Fibroblast of the aortic adventitia (primary cell): ENCODE results near the gene PTPA. TPM values are rescaled to one million over a fixed set of nuclear protein-coding genes. Genes with fewer than 3 reads are reported as not detected.
"Not testable (repeated sequence)": the region's sequence is repeated elsewhere in the genome, so short reads cannot be mapped to it uniquely, and the experiment has no call there.

Experiments used
- DNase-seq: peaks from one replicate; pipeline ENCODE4 v3.0.0-alpha.2; 2010; ENCODE audit warnings: low read depth
- H3K4me3 ChIP-seq: 2 replicates; pipeline ENCODE4 v1.5.1; 2011; ENCODE audit warnings: low read depth, mild to moderate bottlenecking, control low read depth, low read length, moderate library complexity
- total RNA-seq: library from RNA; depleted of rRNA; stranded (reverse); fragments of >200 nt; gene quantifications from 2 replicates; pipeline ENCODE4 v1.2.3, GENCODE V29; 2012; ENCODE audit warnings: low replicate concordance
- TF ChIP-seq, protein P1 (sequence below): IDR thresholded peaks from 2 replicates; pipeline ENCODE4 v1.5.1; 2011; ENCODE audit warnings: mild to moderate bottlenecking, low read length, control low read depth, inconsistent platforms; ENCODE audit not compliant: insufficient read depth

The PTPA gene
- total RNA-seq, 1 donor, result 91.5 TPM

DNA sequence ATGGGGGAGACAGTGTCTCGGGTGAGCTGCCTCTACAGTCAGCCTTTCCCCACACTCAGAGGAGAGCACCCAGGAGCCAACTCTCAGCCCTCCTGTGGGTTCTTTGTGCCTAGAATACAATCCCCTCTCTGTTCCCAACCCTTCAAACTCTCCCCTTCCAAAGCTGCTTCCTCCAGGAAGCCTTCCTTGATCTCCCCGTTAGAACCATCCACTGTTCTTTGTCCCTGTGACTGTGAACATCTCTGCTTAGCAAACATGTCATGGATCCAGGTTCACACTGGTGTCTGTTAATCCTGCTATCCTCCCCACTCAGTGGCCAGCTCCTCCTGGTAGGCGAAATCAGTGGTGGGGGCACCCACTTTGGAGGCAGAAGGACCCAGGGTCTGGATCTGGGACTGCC lies 83.0 kb downstream of the PTPA start:
- no peak overlapping the region for H3K4me3 ChIP-seq
- TF ChIP-seq, protein P1, sequence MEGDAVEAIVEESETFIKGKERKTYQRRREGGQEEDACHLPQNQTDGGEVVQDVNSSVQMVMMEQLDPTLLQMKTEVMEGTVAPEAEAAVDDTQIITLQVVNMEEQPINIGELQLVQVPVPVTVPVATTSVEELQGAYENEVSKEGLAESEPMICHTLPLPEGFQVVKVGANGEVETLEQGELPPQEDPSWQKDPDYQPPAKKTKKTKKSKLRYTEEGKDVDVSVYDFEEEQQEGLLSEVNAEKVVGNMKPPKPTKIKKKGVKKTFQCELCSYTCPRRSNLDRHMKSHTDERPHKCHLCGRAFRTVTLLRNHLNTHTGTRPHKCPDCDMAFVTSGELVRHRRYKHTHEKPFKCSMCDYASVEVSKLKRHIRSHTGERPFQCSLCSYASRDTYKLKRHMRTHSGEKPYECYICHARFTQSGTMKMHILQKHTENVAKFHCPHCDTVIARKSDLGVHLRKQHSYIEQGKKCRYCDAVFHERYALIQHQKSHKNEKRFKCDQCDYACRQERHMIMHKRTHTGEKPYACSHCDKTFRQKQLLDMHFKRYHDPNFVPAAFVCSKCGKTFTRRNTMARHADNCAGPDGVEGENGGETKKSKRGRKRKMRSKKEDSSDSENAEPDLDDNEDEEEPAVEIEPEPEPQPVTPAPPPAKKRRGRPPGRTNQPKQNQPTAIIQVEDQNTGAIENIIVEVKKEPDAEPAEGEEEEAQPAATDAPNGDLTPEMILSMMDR, result no peak
- DNase-seq, result no peak

DNA sequence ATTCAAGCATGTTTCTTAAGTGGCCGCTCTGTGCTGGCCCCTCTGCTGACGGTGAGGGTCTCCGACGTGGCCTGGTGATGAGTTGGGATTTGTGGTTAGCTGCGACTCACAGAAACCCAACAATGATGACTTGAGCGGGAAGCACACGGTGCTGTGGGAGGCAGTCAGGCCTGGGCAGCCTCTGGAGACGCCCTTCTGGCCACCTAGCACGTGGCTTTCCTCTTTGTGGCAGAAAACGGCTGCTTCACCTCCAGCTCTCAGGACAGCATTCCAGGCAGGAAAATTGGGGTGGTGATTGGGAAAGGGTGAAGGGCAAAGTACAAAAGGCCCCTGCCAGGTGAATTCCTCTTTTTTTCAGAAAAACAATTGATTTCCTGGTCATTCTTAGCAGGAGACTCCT lies 84.4 kb downstream of the PTPA start:
- DNase-seq, result no peak
- H3K4me3 ChIP-seq, result no peak overlapping the region
- TF ChIP-seq, protein P1, result no peak

DNA sequence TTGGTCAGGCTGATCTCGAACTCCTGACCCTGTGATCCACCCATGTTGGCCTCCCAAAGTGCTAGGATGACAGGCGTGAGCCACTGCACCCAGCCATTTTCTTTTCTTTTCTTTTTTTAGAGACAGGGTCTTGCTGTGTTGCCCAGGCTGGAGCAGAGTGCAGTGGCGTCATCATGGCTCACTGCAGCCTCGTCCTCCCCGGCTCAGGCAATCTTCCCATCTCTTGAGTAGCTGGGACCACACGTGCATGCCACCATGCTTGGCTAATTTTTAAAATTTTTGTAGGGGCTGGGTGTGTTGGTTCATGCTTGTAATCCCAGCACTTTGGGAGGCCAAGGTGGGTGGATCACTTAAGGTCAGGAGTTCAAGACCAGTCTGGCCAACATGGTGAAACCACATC lies 85.8 kb downstream of the PTPA start:
- DNase-seq, H3K4me3 ChIP-seq: not testable (repeated sequence)

GRCh38 chr9:129197978-129198318 lies 86.7 kb downstream of the PTPA start:
- H3K4me3 ChIP-seq, result no peak overlapping the region
- no peak for DNase-seq
- TF ChIP-seq, protein P1, result no peak

Other genes with a start within 250 kb of the PTPA start
- gene KYAT1, start 229.5 kb upstream of the PTPA start, total RNA-seq, result 5.3 and 6.8 TPM in 2 replicates
- 19.6 and 50.6 TPM in 2 replicates for gene LRRC8A, start 229.3 kb upstream of the PTPA start, total RNA-seq
- gene PHYHD1, start 190.4 kb upstream of the PTPA start, total RNA-seq, result 8.5 and 13.1 TPM in 2 replicates
- 17.6 and 27.4 TPM in 2 replicates for gene DOLK, start 163.8 kb upstream of the PTPA start, total RNA-seq
- 37.0 and 69.1 TPM in 2 replicates for gene NUP188, start 163.7 kb upstream of the PTPA start, total RNA-seq
- gene SH3GLB2, start 83.1 kb upstream of the PTPA start, total RNA-seq, result 32.1 and 41.0 TPM in 2 replicates
- gene MIGA2, start 74.8 kb upstream of the PTPA start, total RNA-seq, result 20.6 and 35.5 TPM in 2 replicates
- gene DOLPP1, start 30.3 kb upstream of the PTPA start, total RNA-seq, result 7.8 and 12.4 TPM in 2 replicates
- gene CRAT, start 622 bp upstream of the PTPA start, total RNA-seq, result 21.3 and 66.0 TPM in 2 replicates
- 28.0 and 42.0 TPM in 2 replicates for gene IER5L, start 66.8 kb downstream of the PTPA start, total RNA-seq